ENCODE measurements around the gene IGLL1. TPM values are rescaled to one million over a fixed set of nuclear protein-coding genes. Genes with fewer than 3 reads are reported as not detected.
"Not testable (repeated sequence)": the region's sequence is repeated elsewhere in the genome, so short reads cannot be mapped to it uniquely, and the experiment has no call there.

The IGLL1 gene
- total RNA-seq (10 to 100 TPM in 1 of 2 donors, 1 to 10 TPM in 1; 6.9 to 24.6 TPM), polyA plus RNA-seq (ENCODE audit: insufficient read depth, low read depth, low replicate concordance) (36.9 TPM)
- long read RNA-seq, donor 1, partial matches to known transcripts = 0 of 1 reads
- long read RNA-seq, donor 1, other reads (novel, unspliced or antisense) = 0 of 1 reads
- long read RNA-seq, donor 2 = 0 reads

DNA sequence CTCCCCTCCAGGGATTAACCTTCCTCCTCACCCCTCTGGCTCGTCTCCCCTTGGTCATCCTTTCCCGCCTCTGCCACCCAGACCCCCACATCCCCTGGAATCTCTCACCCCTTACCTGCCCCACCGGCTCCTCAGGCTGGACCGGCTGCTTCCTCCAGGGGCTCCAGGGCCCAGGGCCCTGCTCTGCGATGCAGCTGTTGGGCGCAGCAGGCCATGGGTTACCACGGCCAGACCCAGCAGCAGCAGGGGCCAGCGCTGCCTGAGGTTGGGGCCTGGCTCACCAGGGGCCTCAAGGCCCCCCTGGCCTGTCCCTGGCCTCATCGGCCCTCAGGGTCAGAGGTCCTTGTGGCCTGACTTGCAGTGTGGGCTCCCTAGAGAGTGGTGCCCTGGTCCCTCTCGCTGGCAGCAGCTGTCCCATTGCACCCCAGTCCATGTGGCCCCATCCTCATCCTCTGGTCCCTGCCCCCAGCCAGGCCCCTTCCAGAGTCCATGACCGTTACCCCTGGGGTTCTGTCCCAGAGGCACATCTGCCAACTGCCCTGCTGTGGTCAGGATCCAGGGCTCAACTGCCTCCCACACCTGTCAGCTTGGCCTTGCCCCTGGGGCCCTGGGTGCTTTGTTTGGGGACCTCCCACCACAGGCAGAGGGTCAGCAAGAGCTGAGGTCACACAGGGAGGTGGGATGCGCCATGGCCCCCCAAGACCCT, at the start of gene IGLL1:
IGLL1 (minus strand) TSS at position 421 of the 706 bp plus-strand sequence; CDS start at position 321, 100 bp downstream.
- no peak for DNase-seq
- no peaks in the 10 kb centered on the region for H3K27me3 ChIP-seq
- 82 to 91% methylated on average over 8 to 12 of the region's 12 CpGs for WGBS, 2 donors
- intact Hi-C loops (cut with DNase I; ENCODE audit: low total_unique reads) = no loop called here
- no peaks in the 10 kb centered on the region for H3K4me1 ChIP-seq
- no peak within 1 kb of the TSS for H3K27ac ChIP-seq
- no peaks in the 10 kb centered on the region for H3K36me3 ChIP-seq (ENCODE audit: low read depth, missing control alignments)
- TF ChIP-seq, protein P1, sequence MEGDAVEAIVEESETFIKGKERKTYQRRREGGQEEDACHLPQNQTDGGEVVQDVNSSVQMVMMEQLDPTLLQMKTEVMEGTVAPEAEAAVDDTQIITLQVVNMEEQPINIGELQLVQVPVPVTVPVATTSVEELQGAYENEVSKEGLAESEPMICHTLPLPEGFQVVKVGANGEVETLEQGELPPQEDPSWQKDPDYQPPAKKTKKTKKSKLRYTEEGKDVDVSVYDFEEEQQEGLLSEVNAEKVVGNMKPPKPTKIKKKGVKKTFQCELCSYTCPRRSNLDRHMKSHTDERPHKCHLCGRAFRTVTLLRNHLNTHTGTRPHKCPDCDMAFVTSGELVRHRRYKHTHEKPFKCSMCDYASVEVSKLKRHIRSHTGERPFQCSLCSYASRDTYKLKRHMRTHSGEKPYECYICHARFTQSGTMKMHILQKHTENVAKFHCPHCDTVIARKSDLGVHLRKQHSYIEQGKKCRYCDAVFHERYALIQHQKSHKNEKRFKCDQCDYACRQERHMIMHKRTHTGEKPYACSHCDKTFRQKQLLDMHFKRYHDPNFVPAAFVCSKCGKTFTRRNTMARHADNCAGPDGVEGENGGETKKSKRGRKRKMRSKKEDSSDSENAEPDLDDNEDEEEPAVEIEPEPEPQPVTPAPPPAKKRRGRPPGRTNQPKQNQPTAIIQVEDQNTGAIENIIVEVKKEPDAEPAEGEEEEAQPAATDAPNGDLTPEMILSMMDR (IDR thresholded peaks at IDR 0.05) = no peak
- TF ChIP-seq POLR2A (IDR thresholded peaks at IDR 0.05) = no peak
- H3K9me3 ChIP-seq = no peaks in the 10 kb centered on the region
- no peak within 1 kb of the TSS for H3K4me3 ChIP-seq

DNA sequence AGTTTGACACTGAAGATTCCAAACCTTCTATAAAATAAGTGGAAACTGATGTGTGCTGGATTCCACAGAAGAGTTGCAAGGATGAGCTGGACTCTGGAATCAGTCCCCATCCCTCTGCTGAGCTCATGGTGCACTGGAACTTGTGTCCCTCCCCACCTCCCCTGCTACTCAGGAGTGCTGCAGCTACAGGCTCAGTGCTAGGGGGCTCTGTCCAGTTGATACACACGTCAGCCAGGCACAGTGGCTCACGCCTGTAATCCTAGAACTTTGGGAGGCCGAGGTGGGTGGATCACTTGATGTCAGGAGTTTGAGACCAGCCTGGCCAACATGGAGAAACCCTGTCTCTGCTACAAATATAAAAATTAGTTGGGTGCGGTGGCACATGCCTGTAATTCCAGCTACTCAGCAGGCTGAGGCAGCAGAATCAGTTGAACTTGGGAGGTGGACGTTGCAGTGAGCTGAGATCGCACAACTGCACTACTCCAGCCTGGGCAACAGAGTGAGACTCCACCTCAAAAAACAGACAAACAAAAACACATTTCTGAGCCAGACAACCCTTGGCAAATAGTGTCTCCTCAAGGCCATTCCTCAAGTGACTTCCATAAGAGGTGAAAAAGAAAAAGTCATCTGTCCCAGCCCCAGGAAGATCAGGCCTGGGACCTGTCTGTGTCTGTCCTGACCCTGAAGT, 48.1 kb upstream of the IGLL1 start:
- DNase-seq; H3K9me3 ChIP-seq; H3K36me3 ChIP-seq (ENCODE audit: low read depth, missing control alignments); H3K4me3 ChIP-seq; H3K27me3 ChIP-seq; intact Hi-C loops (cut with DNase I; ENCODE audit: low total_unique reads); H3K4me1 ChIP-seq; H3K27ac ChIP-seq: not testable (repeated sequence)
- 86 to 90% methylated on average over 6 of the region's 6 CpGs for WGBS, 2 donors

DNA sequence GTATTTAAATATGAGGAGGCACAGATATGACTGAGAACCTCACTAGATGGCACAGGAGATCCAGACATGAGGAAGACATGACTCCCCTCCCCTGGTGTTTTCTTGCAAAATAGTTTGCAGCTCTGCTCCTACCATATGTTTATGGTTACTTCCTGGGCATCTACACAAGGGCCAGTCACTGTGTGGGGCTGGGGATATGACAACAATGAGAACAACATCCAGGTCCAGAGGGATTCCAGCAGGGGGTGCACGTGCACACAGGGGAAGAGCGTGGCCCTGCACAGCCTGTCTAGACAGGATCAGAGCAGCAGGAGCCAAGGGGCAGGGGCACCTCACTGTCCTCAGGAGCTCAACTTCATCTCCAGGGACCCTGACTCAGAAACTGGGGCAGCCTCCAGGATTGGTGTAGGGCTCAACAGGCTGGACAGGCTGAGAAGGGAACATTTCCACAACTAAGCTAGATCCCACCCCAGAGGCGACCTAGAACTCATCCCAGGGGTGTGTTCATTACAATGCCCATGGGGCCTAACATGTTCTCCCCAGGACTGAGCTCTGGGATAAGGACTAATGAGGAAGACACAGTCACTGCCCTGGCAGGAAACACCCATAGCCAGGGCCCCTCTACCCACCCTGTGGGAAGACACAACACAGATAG, 47.4 kb upstream of the IGLL1 start:
- H3K9me3 ChIP-seq; H3K27me3 ChIP-seq; intact Hi-C loops (cut with DNase I; ENCODE audit: low total_unique reads); H3K36me3 ChIP-seq (ENCODE audit: low read depth, missing control alignments); H3K4me3 ChIP-seq; H3K4me1 ChIP-seq; H3K27ac ChIP-seq: not testable (repeated sequence)
- WGBS, 2 donors = 84 to 96% methylated on average over 2 to 3 of the region's 3 CpGs
- DNase-seq = peak; percentile 69
- TF ChIP-seq, protein P1 (IDR thresholded peaks at IDR 0.05) = peak in 2 of 3 experiments; percentile 13

DNA sequence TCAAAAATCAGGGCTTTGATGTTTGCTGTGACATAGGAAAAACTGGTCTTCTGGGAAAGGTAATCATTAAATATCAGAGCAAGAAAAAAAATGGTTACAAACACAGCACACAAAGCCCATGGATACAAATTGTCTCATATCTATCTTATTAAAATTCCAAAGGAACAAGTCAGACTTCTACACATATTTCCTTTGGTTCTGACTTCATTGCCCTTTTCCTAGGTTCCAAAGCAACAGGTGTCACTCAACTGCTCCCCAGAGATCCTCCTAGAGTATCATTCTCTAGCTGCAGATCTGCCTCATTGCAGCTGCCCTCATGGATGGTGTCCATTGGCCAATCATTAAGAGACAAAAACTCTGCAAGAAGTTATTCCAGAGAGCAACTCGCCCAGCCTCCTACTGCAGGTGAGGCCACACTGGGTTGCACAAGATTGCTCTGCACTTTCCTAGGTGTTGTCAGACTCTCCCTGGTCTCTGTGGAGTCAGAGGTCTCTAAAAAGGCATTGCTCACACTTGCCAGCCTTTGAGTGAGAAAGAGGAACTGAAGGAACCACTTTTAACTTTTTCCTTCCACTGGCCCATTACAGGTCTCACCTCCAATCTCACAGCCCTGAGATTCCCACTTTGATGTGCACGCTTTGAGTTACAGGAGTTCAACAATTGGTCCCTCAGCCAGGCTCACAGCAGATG, 46.3 kb upstream of the IGLL1 start:
- no peaks in the 10 kb centered on the region for H3K4me1 ChIP-seq
- intact Hi-C loops (cut with DNase I; ENCODE audit: low total_unique reads) = no loop called here
- H3K36me3 ChIP-seq (ENCODE audit: low read depth, missing control alignments) = no peaks in the 10 kb centered on the region
- no peaks in the 10 kb centered on the region for H3K27me3 ChIP-seq
- no peak for DNase-seq
- H3K9me3 ChIP-seq = no peaks in the 10 kb centered on the region
- 94 to 96% methylated on average over 2 of the region's 2 CpGs for WGBS, 2 donors
- no peak overlapping the region for H3K4me3 ChIP-seq
- no peak overlapping the region for H3K27ac ChIP-seq
- TF ChIP-seq, protein P1 (IDR thresholded peaks at IDR 0.05) = no peak
- TF ChIP-seq POLR2A (IDR thresholded peaks at IDR 0.05) = no peak

DNA sequence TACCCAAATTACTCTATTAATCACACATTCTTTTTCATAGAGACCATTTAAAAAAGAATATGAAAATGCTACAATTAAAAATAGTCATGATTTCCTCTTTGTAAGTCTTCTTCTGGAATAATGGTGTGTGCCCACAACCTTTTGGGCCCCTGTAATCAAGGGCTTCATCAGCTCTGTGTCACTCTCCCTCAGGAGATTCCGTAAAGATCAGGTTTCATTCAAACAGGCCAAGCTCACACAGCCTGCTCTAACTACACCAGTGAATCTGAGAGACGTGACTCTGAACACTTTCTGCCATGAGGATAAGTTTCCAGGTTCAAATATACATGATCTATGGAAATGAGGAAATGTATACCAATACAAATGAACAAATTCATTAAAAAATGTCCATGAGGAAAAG, 42.5 kb upstream of the IGLL1 start:
- Histone ChIP-seq H3K27ac (no peak overlapping the region), H3K27me3 (no peaks in the 10 kb centered on the region), H3K9me3 (no peaks in the 10 kb centered on the region), H3K4me3 (no peak overlapping the region), H3K36me3 (ENCODE audit: low read depth, missing control alignments) (no peaks in the 10 kb centered on the region), H3K4me1 (no peaks in the 10 kb centered on the region)
- TF ChIP-seq, protein P1 (IDR thresholded peaks at IDR 0.05) = no peak
- TF ChIP-seq POLR2A (IDR thresholded peaks at IDR 0.05) = no peak
- 70 to 93% methylated on average over 2 of the region's 2 CpGs for WGBS, 2 donors
- DNase-seq = no peak
- intact Hi-C loops (cut with DNase I; ENCODE audit: low total_unique reads) = no loop called here

DNA sequence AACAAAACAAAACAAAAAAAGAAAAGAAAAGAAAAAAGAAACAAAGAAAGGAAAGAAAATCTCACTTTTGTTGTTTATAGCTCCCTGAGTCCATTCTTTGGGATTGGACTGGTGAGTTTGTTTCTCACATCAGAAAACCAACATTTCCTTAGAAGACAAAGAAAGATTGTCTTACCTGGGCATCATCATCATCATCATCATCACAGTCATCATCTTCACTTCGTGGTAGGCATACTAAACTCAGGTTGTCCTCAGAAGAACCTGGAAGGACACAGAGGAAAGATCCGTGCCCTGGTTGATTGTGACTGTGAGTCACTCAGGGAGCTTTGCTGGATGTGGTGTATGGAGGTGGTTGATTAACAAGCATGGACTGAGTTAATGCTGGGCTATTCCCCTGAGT, 41.8 kb upstream of the IGLL1 start:
- WGBS, 2 donors = 90 to 94% methylated on average over 2 of the region's 2 CpGs

More for the DNA sequence above, 41.8 kb upstream of the IGLL1 start:
- H3K4me1 ChIP-seq; H3K27me3 ChIP-seq; H3K4me3 ChIP-seq; H3K27ac ChIP-seq; intact Hi-C loops (cut with DNase I; ENCODE audit: low total_unique reads); DNase-seq; H3K9me3 ChIP-seq; H3K36me3 ChIP-seq (ENCODE audit: low read depth, missing control alignments): not testable (repeated sequence)

Data from testis (tissue), 5 donors.